Measurements from ENCODE around the gene SFMBT1. TPM values are rescaled to one million over a fixed set of nuclear protein-coding genes. Genes with fewer than 3 reads are reported as not detected.

Gene SFMBT1
- polyA plus RNA-seq, 1 experiment = 2.0 TPM

DNA sequence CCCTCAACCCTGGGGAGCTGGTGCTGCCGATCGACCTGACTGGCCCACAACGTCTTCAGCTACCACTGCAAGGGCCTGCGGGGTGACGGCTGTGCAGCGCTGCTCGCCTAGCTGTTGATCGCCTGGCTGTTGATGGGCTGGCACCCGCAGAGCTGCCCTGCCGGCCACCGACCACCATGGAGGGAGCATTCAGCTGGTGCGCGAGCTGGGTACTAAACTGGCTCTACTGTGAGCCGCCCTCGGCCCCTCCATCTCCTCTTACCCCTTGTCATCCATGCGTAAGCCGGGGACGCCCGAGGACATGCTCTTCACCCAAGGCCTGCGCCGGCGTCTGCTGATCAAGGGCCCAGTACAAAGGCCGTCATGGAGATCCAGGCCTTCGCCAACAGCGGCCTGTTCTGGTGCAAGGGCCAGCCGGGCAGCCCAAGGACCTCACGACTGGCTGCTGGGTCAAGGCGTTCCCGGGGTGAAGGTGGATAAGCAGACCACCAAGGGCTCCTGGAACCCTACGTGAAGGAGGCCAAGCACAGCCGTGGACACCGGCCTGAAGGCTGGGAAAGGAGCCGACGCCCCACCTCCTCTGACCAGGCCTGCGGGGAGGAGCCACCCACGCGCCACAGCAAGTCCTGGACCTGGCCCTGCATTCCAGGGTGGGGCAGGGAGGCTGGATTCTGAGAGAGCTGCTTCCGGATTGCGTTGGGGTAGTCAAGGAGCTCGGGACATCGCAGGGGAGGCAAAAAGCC lies 46.9 kb downstream of the SFMBT1 start:
- Histone ChIP-seq H3K27me3 (ENCODE audit: control insufficient read depth, insufficient read depth, low read length) (no peaks in the 10 kb centered on the region), H3K9me3 (ENCODE audit: control insufficient read depth, insufficient read depth, low read length) (peaks cover 9% of the 10 kb centered on the region; the same call in 1 of the 2 replicates), H3K27ac (ENCODE audit: low read depth, low read length) (no peak overlapping the region), H3K4me3 (ENCODE audit: low read depth, low read length) (no peak overlapping the region)
- TF ChIP-seq, protein P1, sequence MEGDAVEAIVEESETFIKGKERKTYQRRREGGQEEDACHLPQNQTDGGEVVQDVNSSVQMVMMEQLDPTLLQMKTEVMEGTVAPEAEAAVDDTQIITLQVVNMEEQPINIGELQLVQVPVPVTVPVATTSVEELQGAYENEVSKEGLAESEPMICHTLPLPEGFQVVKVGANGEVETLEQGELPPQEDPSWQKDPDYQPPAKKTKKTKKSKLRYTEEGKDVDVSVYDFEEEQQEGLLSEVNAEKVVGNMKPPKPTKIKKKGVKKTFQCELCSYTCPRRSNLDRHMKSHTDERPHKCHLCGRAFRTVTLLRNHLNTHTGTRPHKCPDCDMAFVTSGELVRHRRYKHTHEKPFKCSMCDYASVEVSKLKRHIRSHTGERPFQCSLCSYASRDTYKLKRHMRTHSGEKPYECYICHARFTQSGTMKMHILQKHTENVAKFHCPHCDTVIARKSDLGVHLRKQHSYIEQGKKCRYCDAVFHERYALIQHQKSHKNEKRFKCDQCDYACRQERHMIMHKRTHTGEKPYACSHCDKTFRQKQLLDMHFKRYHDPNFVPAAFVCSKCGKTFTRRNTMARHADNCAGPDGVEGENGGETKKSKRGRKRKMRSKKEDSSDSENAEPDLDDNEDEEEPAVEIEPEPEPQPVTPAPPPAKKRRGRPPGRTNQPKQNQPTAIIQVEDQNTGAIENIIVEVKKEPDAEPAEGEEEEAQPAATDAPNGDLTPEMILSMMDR (IDR thresholded peaks at IDR 0.05; ENCODE audit: low read depth, low read length) = no peak
- CTCF ChIA-PET = no interaction called here
- POLR2A ChIA-PET = no interaction called here
- DNase-seq (ENCODE audit: low read depth, low spot score) = no peak

DNA sequence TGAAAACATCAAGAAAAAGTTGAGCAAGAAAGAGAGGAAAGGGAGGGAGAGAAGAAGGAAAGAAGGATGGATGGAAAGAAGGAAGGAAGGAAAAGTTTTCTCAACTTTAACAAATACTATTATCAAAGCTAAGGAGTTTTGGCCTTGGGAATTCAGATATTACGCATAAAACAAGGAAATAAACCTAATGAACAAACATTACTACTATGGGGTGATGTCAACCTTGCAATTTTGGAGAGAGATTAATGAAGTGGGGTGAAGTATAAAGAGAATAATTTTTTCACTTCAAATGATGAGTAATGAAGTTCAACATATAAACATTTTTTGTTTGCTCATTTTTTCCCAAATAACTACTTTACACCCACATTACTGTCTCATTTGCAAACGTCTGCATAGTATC lies 55.2 kb downstream of the SFMBT1 start:
- TF ChIP-seq, protein P1 (IDR thresholded peaks at IDR 0.05; ENCODE audit: low read depth, low read length) = no peak
- POLR2A ChIA-PET = no interaction called here
- Histone ChIP-seq H3K4me3 (ENCODE audit: low read depth, low read length) (no peak overlapping the region), H3K27ac (ENCODE audit: low read depth, low read length) (no peak overlapping the region), H3K27me3 (ENCODE audit: control insufficient read depth, insufficient read depth, low read length) (no peaks in the 10 kb centered on the region), H3K9me3 (ENCODE audit: control insufficient read depth, insufficient read depth, low read length) (no peaks in the 10 kb centered on the region)
- CTCF ChIA-PET = no interaction called here
- no peak for DNase-seq (ENCODE audit: low read depth, low spot score)

DNA sequence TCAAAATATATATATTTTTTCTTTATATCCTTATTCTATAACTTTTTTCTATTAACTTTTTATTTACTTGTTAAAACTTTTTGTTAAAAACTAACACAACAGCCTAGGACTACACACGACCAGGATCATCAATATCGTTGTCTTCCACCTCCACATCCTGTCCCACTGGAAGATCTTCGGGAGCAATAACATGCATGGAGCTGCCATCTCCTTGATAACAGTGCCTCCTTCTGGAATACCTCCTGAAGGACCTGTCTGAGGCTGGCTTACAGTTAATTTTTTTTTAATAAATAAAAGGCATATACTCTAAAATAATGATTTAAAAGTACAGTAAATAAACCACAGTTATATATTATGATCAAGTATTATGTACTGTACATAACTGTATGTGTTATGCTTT lies 58.9 kb downstream of the SFMBT1 start:
- DNase-seq (ENCODE audit: low read depth, low spot score) = peak; percentile 21
- TF ChIP-seq, protein P1 (IDR thresholded peaks at IDR 0.05; ENCODE audit: low read depth, low read length) = peak; percentile 58
- Histone ChIP-seq H3K9me3 (ENCODE audit: control insufficient read depth, insufficient read depth, low read length) (no peaks in the 10 kb centered on the region), H3K27me3 (ENCODE audit: control insufficient read depth, insufficient read depth, low read length) (no peaks in the 10 kb centered on the region), H3K4me3 (ENCODE audit: low read depth, low read length) (no peak overlapping the region), H3K27ac (ENCODE audit: low read depth, low read length) (no peak overlapping the region)
- ChIA-PET POLR2A (no interaction called here), CTCF (interaction anchor here (0.8 to 3.8 kb wide), 5 partner anchors 9 to 515 kb away, joined by 3 to 23 read pairs (median 4); no protein-coding TSS in a partner anchor)

DNA sequence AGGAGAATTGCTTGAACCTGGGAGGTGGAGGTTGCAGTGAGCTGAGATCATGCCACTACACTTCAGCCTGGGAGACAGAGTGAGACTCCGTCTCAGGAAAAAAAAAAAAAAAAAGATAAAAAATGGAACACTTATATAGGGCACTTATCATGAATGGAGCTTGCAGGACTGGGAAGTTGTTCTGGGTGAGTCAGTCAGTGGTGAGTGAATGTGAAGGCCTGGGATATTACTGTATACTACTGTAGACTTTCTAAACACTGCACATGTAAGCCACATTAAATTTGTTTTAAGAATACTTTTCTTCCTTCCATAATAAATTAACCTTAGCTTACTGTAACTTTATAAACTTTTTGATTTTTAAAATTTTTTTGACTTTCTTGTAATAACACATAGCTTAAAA lies 59.8 kb downstream of the SFMBT1 start:
- TF ChIP-seq, protein P1 (IDR thresholded peaks at IDR 0.05; ENCODE audit: low read depth, low read length) = no peak
- CTCF ChIA-PET = interaction anchor here (0.6 to 3.8 kb wide), 9 partner anchors 8 to 273 kb away, joined by 3 to 23 read pairs (median 3); no protein-coding TSS in a partner anchor
- POLR2A ChIA-PET = no interaction called here
- H3K27ac ChIP-seq (ENCODE audit: low read depth, low read length) = no peak overlapping the region
- no peaks in the 10 kb centered on the region for H3K27me3 ChIP-seq (ENCODE audit: control insufficient read depth, insufficient read depth, low read length)
- no peaks in the 10 kb centered on the region for H3K9me3 ChIP-seq (ENCODE audit: control insufficient read depth, insufficient read depth, low read length)
- no peak for DNase-seq (ENCODE audit: low read depth, low spot score)
- H3K4me3 ChIP-seq (ENCODE audit: low read depth, low read length) = no peak overlapping the region

DNA sequence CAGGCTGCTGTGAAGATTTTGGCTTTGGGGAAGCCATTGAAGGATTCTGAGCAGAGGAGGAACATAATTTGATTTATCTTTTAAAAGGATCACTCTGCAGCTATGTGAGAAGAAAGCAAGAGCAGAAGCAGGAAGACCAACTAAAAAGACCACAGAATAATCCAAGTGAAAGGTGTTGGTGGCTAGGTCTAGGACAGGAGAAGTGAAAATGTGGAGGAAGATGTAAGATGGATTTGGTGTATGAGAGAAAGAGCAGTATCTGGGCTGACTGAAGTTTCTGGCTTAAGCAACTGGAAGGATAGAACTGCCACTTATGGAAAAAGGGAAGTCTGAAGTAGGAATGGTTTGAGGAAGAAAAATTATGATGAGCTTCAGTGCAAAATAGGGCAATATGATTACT lies 62.0 kb downstream of the SFMBT1 start:
- TF ChIP-seq, protein P1 (IDR thresholded peaks at IDR 0.05; ENCODE audit: low read depth, low read length) = no peak
- Histone ChIP-seq H3K4me3 (ENCODE audit: low read depth, low read length) (no peak overlapping the region), H3K9me3 (ENCODE audit: control insufficient read depth, insufficient read depth, low read length) (no peaks in the 10 kb centered on the region), H3K27me3 (ENCODE audit: control insufficient read depth, insufficient read depth, low read length) (no peaks in the 10 kb centered on the region), H3K27ac (ENCODE audit: low read depth, low read length) (no peak overlapping the region)
- ChIA-PET POLR2A (no interaction called here), CTCF (interaction anchor here (0.7 kb wide), 1 partner anchor 241 kb away, joined by 3 read pairs; no protein-coding TSS in a partner anchor)
- DNase-seq (ENCODE audit: low read depth, low spot score) = no peak
